ENCODE data around the gene CTTN.

The CTTN gene

GRCh38 chr11:70409437-70409836 is 11.1 kb downstream of the CTTN start:
- no peak for DNase-seq (ENCODE audit: low read depth in 1 of 2, low spot score in 1 of 2)

- no peak for DNase-seq (ENCODE audit: low read depth in 1 of 2, low spot score in 1 of 2)
These were observed 11.5 kb downstream of the CTTN start for GRCh38 chr11:70409871-70410270.

- no peak for DNase-seq (ENCODE audit: low read depth in 1 of 2, low spot score in 1 of 2)
These were observed 12.2 kb downstream of the CTTN start for GRCh38 chr11:70410276-70411205.

GRCh38 chr11:70411713-70412452 is 13.6 kb downstream of the CTTN start:
- DNase-seq (ENCODE audit: low read depth in 1 of 2, low spot score in 1 of 2): no peak

- DNase-seq (ENCODE audit: low read depth in 1 of 2, low spot score in 1 of 2): no peak
These were observed 14.8 kb downstream of the CTTN start for GRCh38 chr11:70413151-70413550.

- DNase-seq (ENCODE audit: low read depth in 1 of 2, low spot score in 1 of 2): no peak
These were observed 16.2 kb downstream of the CTTN start for GRCh38 chr11:70414341-70415100.

GRCh38 chr11:70415191-70415590 is 16.9 kb downstream of the CTTN start:
- DNase-seq (ENCODE audit: low read depth in 1 of 2, low spot score in 1 of 2): no peak

GRCh38 chr11:70415642-70416395 is 17.5 kb downstream of the CTTN start:
- DNase-seq (ENCODE audit: low read depth in 1 of 2, low spot score in 1 of 2): no peak

- no peak for DNase-seq (ENCODE audit: low read depth in 1 of 2, low spot score in 1 of 2)
These were observed 18.6 kb downstream of the CTTN start for GRCh38 chr11:70416881-70417280.

GRCh38 chr11:70418130-70418529 is 19.8 kb downstream of the CTTN start:
- no peak for DNase-seq (ENCODE audit: low read depth in 1 of 2, low spot score in 1 of 2)

GRCh38 chr11:70419307-70420007 is 21.1 kb downstream of the CTTN start:
- no peak for DNase-seq (ENCODE audit: low read depth in 1 of 2, low spot score in 1 of 2)

- DNase-seq (ENCODE audit: low read depth in 1 of 2, low spot score in 1 of 2): no peak
These were observed 21.7 kb downstream of the CTTN start for GRCh38 chr11:70420008-70420464.

- DNase-seq (ENCODE audit: low read depth in 1 of 2, low spot score in 1 of 2): no peak
These were observed 22.2 kb downstream of the CTTN start for GRCh38 chr11:70420496-70420895.

- DNase-seq (ENCODE audit: low read depth in 1 of 2, low spot score in 1 of 2): no peak
These were observed 22.8 kb downstream of the CTTN start for GRCh38 chr11:70421123-70421522.

GRCh38 chr11:70422692-70423522 is 24.6 kb downstream of the CTTN start:
- DNase-seq (ENCODE audit: low read depth in 1 of 2, low spot score in 1 of 2): no peak

- no peak for DNase-seq (ENCODE audit: low read depth in 1 of 2, low spot score in 1 of 2)
These were observed 25.5 kb downstream of the CTTN start for GRCh38 chr11:70423523-70424505.

- DNase-seq (ENCODE audit: low read depth in 1 of 2, low spot score in 1 of 2): no peak
These were observed 26.5 kb downstream of the CTTN start for GRCh38 chr11:70424765-70425344.

GRCh38 chr11:70427436-70427835 is 29.1 kb downstream of the CTTN start:
- no peak for DNase-seq (ENCODE audit: low read depth in 1 of 2, low spot score in 1 of 2)
